SK-N-SH treated with all-trans-retinoic acid at 6 μM for 48 hours (cell line): ENCODE results near the gene AGTRAP.

ENCODE experiments used
- ATAC-seq: fragments of 200-7000 bp; cut with Tn5 transposase; 3 replicates; pipeline ENCODE4 v1.9.1; 2020; ENCODE audit warnings: mild to moderate bottlenecking, moderate library complexity
- ARNTL ChIP-seq: fragments of 450-650 bp; formaldehyde crosslinking; IDR thresholded peaks from 2 replicates; pipeline ENCODE4 v1.5.0; 2020; ENCODE audit warnings: low read depth, mild to moderate bottlenecking, moderate library complexity, borderline replicate concordance
- BACH2 ChIP-seq: fragments of 250-450 bp; sonication (Bioruptor Pico); IDR thresholded peaks from 2 replicates; pipeline ENCODE4 v1.9.0; 2021; ENCODE audit warnings: mild to moderate bottlenecking, borderline replicate concordance
- CSDC2 ChIP-seq: fragments of 250-450 bp; sonication (Bioruptor Pico); IDR thresholded peaks from 2 replicates; pipeline ENCODE4 v1.5.0; 2020; ENCODE audit warnings: mild to moderate bottlenecking, moderate library complexity
- ESRRG ChIP-seq: fragments of 250-450 bp; sonication (Bioruptor Pico); IDR thresholded peaks from 2 replicates; pipeline ENCODE4 v1.6.1; 2021; ENCODE audit warnings: mild to moderate bottlenecking
- GLIS3 ChIP-seq: fragments of 250-450 bp; sonication (Bioruptor Pico); IDR thresholded peaks from 2 replicates; pipeline ENCODE4 v1.5.0; 2020; ENCODE audit warnings: mild to moderate bottlenecking, moderate library complexity
- ISL1 ChIP-seq: fragments of 250-450 bp; sonication (Bioruptor Pico); IDR thresholded peaks from 2 replicates; pipeline ENCODE4 v2.1.2; 2022; ENCODE audit warnings: mild to moderate bottlenecking, moderate library complexity
- OSR1 ChIP-seq: fragments of 250-450 bp; sonication (Bioruptor Pico); IDR thresholded peaks from 2 replicates; pipeline ENCODE4 v1.8.0; 2022; ENCODE audit warnings: moderate library complexity, mild to moderate bottlenecking, inconsistent platforms
- POU6F1 ChIP-seq: fragments of 250-450 bp; sonication (Bioruptor Pico); IDR thresholded peaks from 2 replicates; pipeline ENCODE4 v1.8.0; 2021; ENCODE audit warnings: low read depth, mild to moderate bottlenecking, moderate library complexity, borderline replicate concordance
- PPARA ChIP-seq: fragments of 250-450 bp; sonication (Bioruptor Pico); IDR thresholded peaks from 2 replicates; pipeline ENCODE4 v1.5.0; 2020; ENCODE audit warnings: mild to moderate bottlenecking, borderline replicate concordance
- RARB ChIP-seq: fragments of 250-450 bp; sonication (Bioruptor Pico); IDR thresholded peaks from 2 replicates; pipeline ENCODE4 v1.8.0; 2021; ENCODE audit warnings: mild to moderate bottlenecking, moderate library complexity
- SNAI2 ChIP-seq: fragments of 250-450 bp; sonication (Bioruptor Pico); IDR thresholded peaks from 2 replicates; pipeline ENCODE4 v1.5.0; 2020; ENCODE audit warnings: mild to moderate bottlenecking, moderate library complexity
- TCF4 ChIP-seq: fragments of 250-450 bp; sonication (Bioruptor Pico); IDR thresholded peaks from 2 replicates; pipeline ENCODE4 v1.8.0; 2021; ENCODE audit warnings: mild to moderate bottlenecking, moderate library complexity, borderline replicate concordance
- TOX ChIP-seq: fragments of 250-450 bp; sonication (Bioruptor Pico); IDR thresholded peaks from 2 replicates; pipeline ENCODE4 v1.8.0; 2021; ENCODE audit warnings: mild to moderate bottlenecking, moderate library complexity, borderline replicate concordance
- ZC3H10 ChIP-seq: fragments of 250-450 bp; sonication (Bioruptor Pico); IDR thresholded peaks from 2 replicates; pipeline ENCODE4 v1.5.1; 2021; ENCODE audit warnings: mild to moderate bottlenecking, moderate library complexity
- ZFP3 ChIP-seq: fragments of 250-450 bp; sonication (Bioruptor Pico); IDR thresholded peaks from 2 replicates; pipeline ENCODE4 v1.5.0; 2020; ENCODE audit warnings: mild to moderate bottlenecking, moderate library complexity
- ZNF565 ChIP-seq: fragments of 450-650 bp; formaldehyde crosslinking; conservative IDR thresholded peaks from 2 replicates; pipeline ENCODE4 v1.5.0; 2020; ENCODE audit warnings: low read depth, mild to moderate bottlenecking, moderate library complexity
- ZNF70 ChIP-seq: fragments of 450-650 bp; formaldehyde crosslinking; IDR thresholded peaks from 2 replicates; pipeline ENCODE4 v1.5.0; 2020; ENCODE audit warnings: mild to moderate bottlenecking, moderate library complexity
- ZNF8 ChIP-seq: fragments of 450-650 bp; formaldehyde crosslinking; IDR thresholded peaks from 2 replicates; pipeline ENCODE4 v1.5.0; 2020; ENCODE audit warnings: mild to moderate bottlenecking, moderate library complexity
- TF ChIP-seq, protein P1 (sequence below): fragments of 250-450 bp; sonication (Bioruptor Pico); IDR thresholded peaks from 2 replicates; pipeline ENCODE4 v1.8.0; 2020; ENCODE audit warnings: mild to moderate bottlenecking, moderate library complexity, borderline replicate concordance
- TF ChIP-seq, protein P2 (sequence below): fragments of 250-450 bp; sonication (Bioruptor Pico); IDR thresholded peaks from 2 replicates; pipeline ENCODE4 v1.5.1; 2021; ENCODE audit warnings: mild to moderate bottlenecking, moderate library complexity
- TF ChIP-seq, protein P3 (sequence below): fragments of 250-450 bp; sonication (Bioruptor Pico); IDR thresholded peaks from 2 replicates; pipeline ENCODE4 v1.5.1; 2020; ENCODE audit warnings: low read depth, mild to moderate bottlenecking, moderate library complexity

AGTRAP gene

GRCh38 chr1:11772458-11772857 is 36.5 kb downstream of the AGTRAP start:
- TF ChIP-seq ZNF8 (CRISPR knock-in tag) (no peak), ZC3H10 (CRISPR knock-in tag) (no peak)
- no peak for ATAC-seq

GRCh38 chr1:11774753-11775152 is 38.8 kb downstream of the AGTRAP start:
- ATAC-seq, result no peak
- TF ChIP-seq ARNTL (no peak), BACH2 (CRISPR knock-in tag) (no peak), TOX (CRISPR knock-in tag) (no peak), ESRRG (CRISPR knock-in tag) (no peak)
- TF ChIP-seq, protein P1, sequence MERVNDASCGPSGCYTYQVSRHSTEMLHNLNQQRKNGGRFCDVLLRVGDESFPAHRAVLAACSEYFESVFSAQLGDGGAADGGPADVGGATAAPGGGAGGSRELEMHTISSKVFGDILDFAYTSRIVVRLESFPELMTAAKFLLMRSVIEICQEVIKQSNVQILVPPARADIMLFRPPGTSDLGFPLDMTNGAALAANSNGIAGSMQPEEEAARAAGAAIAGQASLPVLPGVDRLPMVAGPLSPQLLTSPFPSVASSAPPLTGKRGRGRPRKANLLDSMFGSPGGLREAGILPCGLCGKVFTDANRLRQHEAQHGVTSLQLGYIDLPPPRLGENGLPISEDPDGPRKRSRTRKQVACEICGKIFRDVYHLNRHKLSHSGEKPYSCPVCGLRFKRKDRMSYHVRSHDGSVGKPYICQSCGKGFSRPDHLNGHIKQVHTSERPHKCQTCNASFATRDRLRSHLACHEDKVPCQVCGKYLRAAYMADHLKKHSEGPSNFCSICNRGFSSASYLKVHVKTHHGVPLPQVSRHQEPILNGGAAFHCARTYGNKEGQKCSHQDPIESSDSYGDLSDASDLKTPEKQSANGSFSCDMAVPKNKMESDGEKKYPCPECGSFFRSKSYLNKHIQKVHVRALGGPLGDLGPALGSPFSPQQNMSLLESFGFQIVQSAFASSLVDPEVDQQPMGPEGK (CRISPR knock-in tag), result no peak

DNA sequence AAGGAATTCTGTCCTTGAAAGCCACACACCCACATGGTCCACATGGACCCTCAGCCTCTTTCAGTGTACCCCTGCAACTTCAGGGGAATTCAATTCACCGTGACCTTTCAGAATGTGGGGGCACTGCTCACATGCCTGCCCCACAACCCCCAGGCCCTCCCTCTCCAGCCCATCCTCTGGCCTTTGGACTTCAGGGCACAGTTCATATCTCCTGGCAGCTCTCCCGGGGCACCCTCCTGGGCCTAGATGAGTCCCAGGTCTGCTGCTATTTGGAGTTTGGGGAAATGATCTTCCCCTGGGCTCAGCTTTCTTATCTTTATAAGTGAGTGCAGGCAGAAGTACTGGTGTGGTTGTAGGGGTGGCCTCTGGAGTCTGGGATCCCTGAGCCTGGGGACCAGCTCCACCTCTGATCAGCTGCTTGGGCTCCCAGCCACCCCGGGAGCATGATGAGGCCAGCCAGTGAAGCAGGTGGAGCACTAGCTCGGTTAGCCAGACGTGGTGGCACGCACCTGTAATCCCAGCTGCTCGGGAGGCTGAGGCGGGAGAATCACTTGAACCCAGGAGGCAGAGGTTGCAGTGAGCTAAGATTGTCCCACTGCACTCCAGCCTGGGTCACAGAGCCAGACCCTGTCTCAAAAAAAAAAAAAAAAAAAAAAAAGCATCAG is 41.9 kb downstream of the AGTRAP start:
- TF ChIP-seq TCF4, result no peak
- TF ChIP-seq ISL1, result no peak
- no peak for TF ChIP-seq ZNF70 (CRISPR knock-in tag)
- no peak for TF ChIP-seq SNAI2 (CRISPR knock-in tag)
- TF ChIP-seq RARB, result no peak
- TF ChIP-seq, protein P2, sequence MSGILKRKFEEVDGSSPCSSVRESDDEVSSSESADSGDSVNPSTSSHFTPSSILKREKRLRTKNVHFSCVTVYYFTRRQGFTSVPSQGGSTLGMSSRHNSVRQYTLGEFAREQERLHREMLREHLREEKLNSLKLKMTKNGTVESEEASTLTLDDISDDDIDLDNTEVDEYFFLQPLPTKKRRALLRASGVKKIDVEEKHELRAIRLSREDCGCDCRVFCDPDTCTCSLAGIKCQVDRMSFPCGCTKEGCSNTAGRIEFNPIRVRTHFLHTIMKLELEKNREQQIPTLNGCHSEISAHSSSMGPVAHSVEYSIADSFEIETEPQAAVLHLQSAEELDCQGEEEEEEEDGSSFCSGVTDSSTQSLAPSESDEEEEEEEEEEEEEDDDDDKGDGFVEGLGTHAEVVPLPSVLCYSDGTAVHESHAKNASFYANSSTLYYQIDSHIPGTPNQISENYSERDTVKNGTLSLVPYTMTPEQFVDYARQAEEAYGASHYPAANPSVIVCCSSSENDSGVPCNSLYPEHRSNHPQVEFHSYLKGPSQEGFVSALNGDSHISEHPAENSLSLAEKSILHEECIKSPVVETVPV (CRISPR knock-in tag), result no peak
- TF ChIP-seq CSDC2 (CRISPR knock-in tag), result no peak
- TF ChIP-seq PPARA, result no peak
- TF ChIP-seq, protein P3, sequence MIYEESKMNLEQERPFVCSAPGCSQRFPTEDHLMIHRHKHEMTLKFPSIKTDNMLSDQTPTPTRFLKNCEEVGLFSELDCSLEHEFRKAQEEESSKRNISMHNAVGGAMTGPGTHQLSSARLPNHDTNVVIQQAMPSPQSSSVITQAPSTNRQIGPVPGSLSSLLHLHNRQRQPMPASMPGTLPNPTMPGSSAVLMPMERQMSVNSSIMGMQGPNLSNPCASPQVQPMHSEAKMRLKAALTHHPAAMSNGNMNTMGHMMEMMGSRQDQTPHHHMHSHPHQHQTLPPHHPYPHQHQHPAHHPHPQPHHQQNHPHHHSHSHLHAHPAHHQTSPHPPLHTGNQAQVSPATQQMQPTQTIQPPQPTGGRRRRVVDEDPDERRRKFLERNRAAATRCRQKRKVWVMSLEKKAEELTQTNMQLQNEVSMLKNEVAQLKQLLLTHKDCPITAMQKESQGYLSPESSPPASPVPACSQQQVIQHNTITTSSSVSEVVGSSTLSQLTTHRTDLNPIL, result no peak
- TF ChIP-seq ZNF565, result no peak
- no peak for TF ChIP-seq GLIS3
- no peak for TF ChIP-seq ZC3H10 (CRISPR knock-in tag)
- TF ChIP-seq TOX (CRISPR knock-in tag), result no peak
- no peak for TF ChIP-seq ZFP3 (CRISPR knock-in tag)
- no peak for TF ChIP-seq ESRRG (CRISPR knock-in tag)
- TF ChIP-seq POU6F1 (CRISPR knock-in tag), result no peak
- no peak for TF ChIP-seq ZNF8 (CRISPR knock-in tag)
- no peak for TF ChIP-seq OSR1 (CRISPR knock-in tag)
- ATAC-seq, result no peak

GRCh38 chr1:11778336-11778735 is 42.4 kb downstream of the AGTRAP start:
- ATAC-seq, result no peak
- no peak for TF ChIP-seq CSDC2 (CRISPR knock-in tag)
- TF ChIP-seq, all 23 proteins: peak for 0

GRCh38 chr1:11778844-11779623 is 43.1 kb downstream of the AGTRAP start:
- no peak for ATAC-seq
- TF ChIP-seq, protein P3, result no peak
